ENCODE measurements around the gene RPL35.

Gene RPL35

GRCh38 chr9:124861342-124862229, at the start of gene RPL35, which contains the start of gene ARPC5L:
Gene RPL35, minus strand, starts transcription at chr9:124861957. Its CDS starts 45 bp downstream, at chr9:124861912.
Gene ARPC5L, plus strand, starts transcription at chr9:124862130. Its CDS starts 7,161 bp downstream, at chr9:124869291.
- DNase-seq, result peak; percentile 96

- no peak for DNase-seq
These were observed 46.3 kb upstream of the RPL35 start for GRCh38 chr9:124908098-124908497.

GRCh38 chr9:124906966-124907365, 45.2 kb upstream of the RPL35 start:
- DNase-seq, result no peak

- no peak for DNase-seq
These were observed 38.1 kb upstream of the RPL35 start for GRCh38 chr9:124899845-124900244.

- DNase-seq, result no peak
These were observed 36.1 kb upstream of the RPL35 start for GRCh38 chr9:124897570-124898460.

- peak; percentile 64 for DNase-seq
These were observed 33.0 kb upstream of the RPL35 start for GRCh38 chr9:124894741-124895170.

GRCh38 chr9:124894035-124894740, 32.4 kb upstream of the RPL35 start:
- no peak for DNase-seq

GRCh38 chr9:124890179-124890578, 28.4 kb upstream of the RPL35 start:
- no peak for DNase-seq

- no peak for DNase-seq
These were observed 27.2 kb upstream of the RPL35 start for GRCh38 chr9:124889006-124889405.

GRCh38 chr9:124887832-124888231, 26.1 kb upstream of the RPL35 start:
- no peak for DNase-seq

GRCh38 chr9:124886866-124887492, 25.2 kb upstream of the RPL35 start:
- DNase-seq, result no peak

- DNase-seq, result no peak
These were observed 24.7 kb upstream of the RPL35 start for GRCh38 chr9:124886461-124886860.

- DNase-seq, result no peak
These were observed 23.8 kb upstream of the RPL35 start for GRCh38 chr9:124885551-124885950.

GRCh38 chr9:124884376-124884775, 22.6 kb upstream of the RPL35 start:
- no peak for DNase-seq

- DNase-seq, result no peak
These were observed 20.5 kb upstream of the RPL35 start for GRCh38 chr9:124882231-124882630.

GRCh38 chr9:124881138-124881743, 19.5 kb upstream of the RPL35 start:
- no peak for DNase-seq

- DNase-seq, result no peak
These were observed 18.7 kb upstream of the RPL35 start for GRCh38 chr9:124880501-124880900.

- DNase-seq, result no peak
These were observed 17.5 kb upstream of the RPL35 start for GRCh38 chr9:124879226-124879625.

GRCh38 chr9:124878518-124878917, 16.8 kb upstream of the RPL35 start:
- DNase-seq, result no peak

- DNase-seq, result no peak
These were observed 16.3 kb upstream of the RPL35 start for GRCh38 chr9:124878021-124878420.

GRCh38 chr9:124877021-124877782, 15.4 kb upstream of the RPL35 start:
- no peak for DNase-seq

All from CD4-positive, alpha-beta T cell treated with Interleukin-12 subunit alpha and Interleukin-12 subunit beta, for 1 hour (primary cell).